ENCODE results near the gene GAS2L1. TPM values are rescaled to one million over a fixed set of nuclear protein-coding genes. Genes with fewer than 3 reads are reported as not detected.
"Not testable (repeated sequence)": the region's sequence is repeated elsewhere in the genome, so short reads cannot be mapped to it uniquely, and the experiment has no call there.

GAS2L1 gene
- total RNA-seq, 1 donor from 2014 or later: 24.7 TPM

- DNase-seq: no peak
Measured at GRCh38 chr22:29343313-29343805, 36.9 kb downstream of the GAS2L1 start.

DNA sequence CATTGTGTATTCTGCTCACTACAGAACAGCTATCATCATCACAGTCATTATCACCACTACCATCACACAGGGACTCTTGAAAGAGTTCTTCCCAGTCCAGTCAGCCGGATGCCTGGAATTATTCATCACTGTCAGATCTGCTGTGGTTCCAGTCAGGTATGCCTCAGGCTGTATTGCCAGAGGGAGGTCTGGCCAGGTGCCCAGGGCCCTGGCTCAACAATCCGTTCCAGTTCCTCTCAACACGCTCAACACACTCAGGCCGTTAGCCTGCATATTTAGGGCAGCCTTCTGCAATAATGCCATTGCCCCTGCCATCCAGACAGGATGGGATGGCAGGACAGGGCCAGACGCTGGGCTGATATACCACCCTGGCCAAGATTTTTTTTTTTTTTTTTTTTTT lies 37.7 kb downstream of the GAS2L1 start:
- peak; percentile 69 for DNase-seq

- DNase-seq: not testable (repeated sequence)
Measured at GRCh38 chr22:29344889-29345288, 38.4 kb downstream of the GAS2L1 start.

DNA sequence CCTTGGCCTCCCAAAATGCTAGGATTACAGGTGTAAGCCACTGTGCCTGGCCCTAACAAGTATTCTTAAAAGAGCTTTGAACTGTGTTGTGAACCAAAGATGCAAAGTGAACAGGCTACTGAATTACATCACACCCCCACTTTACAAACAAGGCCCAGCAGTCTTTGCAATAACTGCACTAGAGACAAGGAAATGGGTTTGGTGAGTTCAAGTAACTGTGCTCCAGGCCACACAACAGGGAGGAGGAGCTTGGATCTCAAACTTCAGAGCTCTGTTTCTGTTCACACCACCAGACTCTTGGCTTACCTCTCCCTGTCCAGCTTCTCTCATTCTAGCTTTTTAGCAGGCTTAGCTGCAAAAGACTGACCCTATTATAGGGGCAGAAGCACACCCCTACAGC lies 39.5 kb downstream of the GAS2L1 start:
- no peak for DNase-seq

GRCh38 chr22:29346659-29347058 lies 40.2 kb downstream of the GAS2L1 start:
- no peak for DNase-seq

- no peak for DNase-seq
Measured at GRCh38 chr22:29348041-29348440, 41.6 kb downstream of the GAS2L1 start.

GRCh38 chr22:29348956-29349355 lies 42.5 kb downstream of the GAS2L1 start:
- DNase-seq: no peak

DNA sequence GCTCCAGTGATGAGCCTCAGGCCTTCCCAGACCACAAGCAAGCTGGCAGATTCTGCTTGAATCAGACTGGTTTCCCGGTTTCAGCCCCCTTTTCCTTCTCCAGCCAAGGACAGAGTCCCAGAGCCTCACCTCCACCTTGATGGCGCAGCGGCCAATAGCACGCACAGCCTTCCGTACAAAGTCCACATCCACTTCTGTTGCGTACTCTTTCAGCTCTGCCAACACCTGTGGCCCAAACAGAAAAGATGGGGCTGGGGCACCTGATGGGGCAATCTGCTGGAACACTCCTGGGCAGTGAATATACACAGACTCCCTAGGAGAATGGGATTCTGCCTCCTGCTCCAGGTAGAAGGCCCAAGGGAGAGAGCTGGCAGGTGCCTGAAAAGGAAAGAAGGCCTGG lies 44.6 kb downstream of the GAS2L1 start:
- DNase-seq: no peak

DNA sequence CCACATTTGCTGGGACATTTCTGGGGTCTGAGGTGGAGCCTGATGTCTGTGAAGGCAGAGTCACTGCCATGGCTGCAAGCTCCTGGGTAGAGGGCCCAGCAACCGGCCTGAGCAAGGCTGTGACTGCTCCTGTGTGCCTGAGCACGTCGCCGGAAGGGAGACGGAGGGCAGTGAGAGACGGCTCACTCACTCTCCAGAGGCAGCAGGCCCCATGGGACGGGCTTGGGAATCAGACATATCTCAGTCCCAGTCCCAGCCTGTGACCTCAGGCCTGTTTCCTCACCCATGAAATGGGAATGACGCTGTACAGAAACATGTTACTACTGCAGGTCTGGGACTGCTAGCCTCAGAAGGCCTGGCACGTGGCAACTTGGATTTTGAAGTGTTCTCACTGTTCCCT lies 45.4 kb downstream of the GAS2L1 start:
- no peak for DNase-seq

GRCh38 chr22:29352778-29353177 lies 46.3 kb downstream of the GAS2L1 start:
- no peak for DNase-seq

DNA sequence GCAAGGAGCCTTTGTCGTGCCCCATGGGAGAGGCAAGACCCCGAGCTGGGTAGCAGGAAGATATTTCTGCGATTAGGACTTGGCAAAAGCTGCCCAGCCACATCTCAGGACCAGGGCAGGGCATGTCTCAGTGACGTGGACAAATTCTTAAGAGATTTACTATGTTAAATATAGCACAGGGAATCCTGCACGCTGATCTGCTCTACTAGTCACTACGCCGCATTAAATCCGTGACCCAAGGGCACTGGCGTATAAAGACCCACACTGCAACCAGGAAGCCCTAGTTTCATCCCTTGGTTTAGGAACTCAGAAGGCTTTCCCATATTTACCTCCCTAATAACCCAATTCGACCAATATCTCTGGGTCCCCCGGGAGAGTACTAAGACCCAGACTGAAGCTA lies 46.8 kb downstream of the GAS2L1 start:
- DNase-seq: no peak

GRCh38 chr22:29353860-29354259 lies 47.4 kb downstream of the GAS2L1 start:
- no peak for DNase-seq

DNA sequence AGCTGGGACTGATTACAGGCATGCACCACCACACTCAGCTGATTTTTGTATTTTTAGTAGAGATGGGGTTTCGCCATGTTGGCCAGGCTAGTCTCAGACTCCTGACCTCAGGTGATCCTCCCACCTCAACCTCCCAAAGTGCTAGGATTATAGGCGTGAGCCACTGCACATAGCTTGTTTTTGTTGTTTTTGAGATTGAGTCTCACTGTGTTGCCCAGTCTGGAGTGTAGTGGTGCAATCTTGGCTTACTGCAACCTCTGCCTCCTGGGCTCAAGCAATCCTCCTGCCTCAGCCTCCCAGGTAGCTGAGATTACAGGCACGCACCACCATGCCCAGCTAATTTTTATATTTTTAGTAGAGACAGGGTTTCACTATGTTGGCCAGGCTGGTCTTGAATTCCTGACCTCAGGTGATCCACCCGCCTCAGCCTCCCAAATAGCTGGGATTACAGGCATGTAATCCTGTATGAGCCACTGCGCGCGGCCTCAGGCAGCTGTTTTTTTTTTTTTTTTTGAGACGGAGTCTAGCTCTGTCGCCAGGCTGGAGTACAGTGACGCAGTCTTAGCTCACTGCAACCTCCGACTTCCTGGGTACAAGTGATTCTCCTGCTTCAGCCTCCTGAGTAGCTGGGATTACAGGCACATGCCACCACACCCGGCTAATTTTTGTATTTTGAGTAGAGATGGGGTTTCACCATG lies 50.9 kb downstream of the GAS2L1 start:
- DNase-seq: not testable (repeated sequence)

DNA sequence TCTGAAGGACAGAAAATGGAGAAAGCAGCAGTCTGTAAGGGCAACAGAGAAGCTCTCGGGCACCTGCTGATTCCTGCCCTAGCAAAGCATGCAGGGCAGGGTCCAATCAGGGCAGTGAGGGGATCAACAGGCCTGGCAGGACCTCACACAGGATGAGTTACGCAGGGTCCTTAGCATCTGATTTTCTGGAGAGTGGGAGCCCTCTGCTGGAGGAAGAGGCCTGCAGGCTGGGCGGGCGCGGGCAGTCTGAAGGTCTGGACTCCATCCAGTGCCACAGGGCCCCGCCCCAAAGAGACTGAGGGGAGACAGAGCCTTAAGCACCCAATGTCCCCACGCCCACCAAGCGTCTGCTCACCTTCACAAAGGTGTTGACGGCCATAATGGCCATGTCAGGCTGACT lies 53.0 kb downstream of the GAS2L1 start:
- peak; percentile 83 for DNase-seq

Other genes with a start within 250 kb of the GAS2L1 start
- not detected in 2 replicates for gene C22orf31, start 244.8 kb upstream of the GAS2L1 start, total RNA-seq
- 0.56 and 0.68 TPM in 2 replicates for gene KREMEN1, start 233.6 kb upstream of the GAS2L1 start, total RNA-seq
- 2.9 and 6.1 TPM in 2 replicates for gene EMID1, start 100.8 kb upstream of the GAS2L1 start, total RNA-seq
- gene RHBDD3, start 38.7 kb upstream of the GAS2L1 start, total RNA-seq: 27.1 and 28.1 TPM in 2 replicates
- 153 and 156 TPM in 2 replicates for gene EWSR1, start 38.4 kb upstream of the GAS2L1 start, total RNA-seq
- gene RASL10A, start 9.0 kb downstream of the GAS2L1 start, total RNA-seq: 1.1 and 2.7 TPM in 2 replicates
- 191 and 282 TPM in 2 replicates for gene AP1B1, start 81.9 kb downstream of the GAS2L1 start, total RNA-seq
- not detected in 2 replicates for gene RFPL1, start 131.9 kb downstream of the GAS2L1 start, total RNA-seq
- gene NEFH, start 173.6 kb downstream of the GAS2L1 start, total RNA-seq: under 0.01 and 0.56 TPM in 2 replicates
- 53.1 and 62.4 TPM in 2 replicates for gene THOC5, start 247.1 kb downstream of the GAS2L1 start, total RNA-seq